Measurements from ENCODE around the gene KLF3.

The KLF3 gene

DNA sequence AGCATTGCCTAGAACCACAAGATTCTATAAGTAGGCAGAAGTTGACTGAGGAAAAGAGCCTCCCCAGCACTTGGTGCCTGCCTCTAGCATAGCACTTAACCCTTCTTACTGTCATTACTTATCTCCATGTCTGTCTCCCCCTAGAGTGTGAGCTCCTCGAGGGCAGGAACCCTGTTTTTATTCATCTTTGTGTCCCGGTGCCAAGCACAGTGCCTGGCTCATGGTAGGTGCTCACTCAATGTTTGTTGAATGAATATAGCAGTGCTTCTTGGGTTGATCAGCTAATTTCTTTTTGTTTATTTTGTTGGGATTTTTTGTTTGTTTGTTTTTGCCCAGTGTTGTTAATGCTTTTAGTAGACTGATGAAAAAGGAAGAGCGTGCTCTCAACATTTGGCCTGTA lies 30.3 kb downstream of the KLF3 start:
- DNase-seq: no peak

DNA sequence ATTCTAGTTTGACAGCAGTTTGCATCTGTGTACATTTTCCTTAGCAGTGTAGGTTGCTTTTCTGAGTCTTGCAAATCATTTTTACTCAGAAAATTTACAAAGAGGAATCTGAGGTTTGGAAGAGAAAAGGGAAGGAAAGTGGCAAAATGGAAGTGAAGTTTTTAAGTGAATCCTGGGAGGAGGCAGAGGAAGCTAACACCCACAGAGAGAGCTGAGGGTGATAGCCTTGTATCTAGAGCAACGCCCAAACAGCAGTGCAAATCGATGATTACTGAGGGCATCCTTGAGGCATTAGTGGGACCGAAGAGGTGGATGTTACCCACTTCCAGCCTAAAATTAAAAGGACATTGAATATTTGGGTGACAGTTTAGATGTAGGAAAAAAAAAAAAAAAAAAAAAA lies 31.8 kb downstream of the KLF3 start:
- no peak for DNase-seq

DNA sequence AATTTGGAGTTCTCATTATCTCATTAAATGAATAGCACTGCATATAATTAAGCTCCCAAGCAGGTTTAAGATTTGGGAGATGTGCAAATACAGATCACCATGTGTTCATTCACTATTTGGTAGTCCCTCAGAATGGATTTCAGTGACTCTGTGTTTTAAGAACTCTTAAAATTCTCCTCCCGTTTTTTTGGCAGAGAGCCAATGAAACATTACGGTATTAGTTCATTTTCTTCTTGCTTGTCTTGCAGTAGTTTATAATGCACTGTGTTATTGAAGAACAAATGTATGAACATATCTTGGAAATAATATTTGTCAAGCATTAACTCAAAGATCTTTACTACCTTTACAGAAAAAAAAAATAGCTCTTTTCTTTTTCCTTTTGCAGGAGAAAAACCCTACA lies 32.7 kb downstream of the KLF3 start:
- DNase-seq: peak in 1 of 51 donors; percentile 6

GRCh38 chr4:38698176-38698575 lies 34.2 kb downstream of the KLF3 start:
- no peak for DNase-seq

- DNase-seq: no peak
Observed at GRCh38 chr4:38699112-38699511, 35.1 kb downstream of the KLF3 start.

GRCh38 chr4:38703635-38704034 lies 39.6 kb downstream of the KLF3 start:
- DNase-seq: no peak

DNA sequence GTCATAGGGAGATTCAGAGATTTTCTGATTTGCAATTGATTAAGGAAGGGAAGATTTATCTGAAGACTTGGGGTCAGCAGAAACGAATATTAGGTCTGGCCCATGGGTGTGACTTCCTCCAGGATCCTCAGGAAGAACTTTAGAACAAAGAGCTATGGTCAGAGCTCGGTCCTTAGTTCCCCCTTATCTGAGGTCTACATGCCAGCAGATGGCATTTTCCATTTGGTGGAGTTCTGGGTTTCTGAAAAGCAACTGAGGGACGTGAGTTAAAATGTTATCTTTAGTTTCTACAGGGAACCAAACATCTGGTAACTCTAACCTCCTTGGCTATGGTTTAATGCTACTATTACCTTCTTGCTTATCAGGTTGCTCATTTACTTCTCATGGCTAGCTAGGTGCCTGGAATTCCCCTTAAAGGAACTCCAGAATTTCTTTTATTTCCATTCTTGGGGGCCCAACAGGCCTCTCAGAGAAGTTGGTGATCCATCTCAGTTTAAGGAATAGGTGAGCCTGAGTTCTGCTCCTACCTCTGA lies 40.7 kb downstream of the KLF3 start:
- no peak for DNase-seq

- no peak for DNase-seq
Observed at GRCh38 chr4:38706301-38706700, 42.3 kb downstream of the KLF3 start.

DNA sequence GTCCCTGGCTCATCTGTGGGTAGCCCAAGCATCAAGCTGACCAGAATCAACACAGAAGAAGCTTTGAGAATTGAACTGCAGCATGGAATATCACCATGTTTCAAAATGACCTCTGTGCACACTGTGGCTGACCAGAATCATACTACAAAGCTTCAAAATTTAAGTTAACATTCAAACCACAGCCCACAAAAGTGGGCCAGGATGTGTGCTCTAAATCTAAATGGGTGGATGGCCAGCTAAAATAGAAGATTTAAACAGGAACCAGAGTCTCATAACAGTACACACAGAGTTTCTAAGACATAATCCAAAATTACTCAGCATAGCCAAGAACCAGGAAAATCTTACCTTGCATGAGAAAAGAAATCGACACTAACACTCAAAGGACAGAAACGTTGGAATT lies 46.1 kb downstream of the KLF3 start:
- no peak for DNase-seq

DNA sequence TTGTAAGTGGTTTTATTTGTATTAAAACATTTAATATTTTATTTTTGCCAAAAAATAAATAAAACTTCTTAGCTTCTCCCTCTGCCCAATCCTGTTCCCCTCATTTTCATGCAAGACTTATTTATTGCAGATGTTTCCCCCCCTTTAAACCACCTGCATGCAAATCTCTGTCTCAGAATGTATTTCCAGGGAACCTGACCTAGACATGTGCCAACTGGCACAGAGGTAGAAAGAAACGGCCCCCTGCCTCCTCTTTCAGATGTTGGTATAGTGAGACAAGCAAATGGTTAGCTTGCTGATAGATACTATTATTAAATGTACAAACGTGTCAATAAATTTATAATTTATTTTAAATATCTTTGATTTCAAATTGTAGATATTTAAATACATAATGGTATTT lies 47.1 kb downstream of the KLF3 start:
- DNase-seq: no peak

DNA sequence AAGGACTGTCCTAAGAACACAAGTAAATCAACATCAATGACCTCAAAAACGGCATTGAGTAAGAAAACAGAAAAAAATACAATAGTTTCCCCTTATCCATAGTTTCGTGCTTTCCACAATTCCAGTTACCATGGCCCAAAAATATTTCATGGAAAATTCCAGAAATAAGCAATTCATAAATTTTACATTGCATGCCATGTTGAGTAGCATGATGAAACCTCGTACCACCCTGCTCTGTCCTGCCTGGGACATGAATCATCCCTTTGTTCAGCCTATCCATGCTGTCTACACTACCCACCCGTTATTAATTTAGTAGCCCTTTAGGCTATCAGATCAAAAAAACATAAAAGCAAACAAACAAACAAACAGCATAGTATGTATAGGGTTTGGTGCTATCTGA lies 51.1 kb downstream of the KLF3 start:
- DNase-seq: no peak

GRCh38 chr4:38716256-38716655 lies 52.3 kb downstream of the KLF3 start:
- peak in 1 of 51 donors; percentile 8 for DNase-seq

GRCh38 chr4:38717604-38718003 lies 53.6 kb downstream of the KLF3 start:
- no peak for DNase-seq

- no peak for DNase-seq
Observed at GRCh38 chr4:38723114-38723513, 59.1 kb downstream of the KLF3 start.

DNA sequence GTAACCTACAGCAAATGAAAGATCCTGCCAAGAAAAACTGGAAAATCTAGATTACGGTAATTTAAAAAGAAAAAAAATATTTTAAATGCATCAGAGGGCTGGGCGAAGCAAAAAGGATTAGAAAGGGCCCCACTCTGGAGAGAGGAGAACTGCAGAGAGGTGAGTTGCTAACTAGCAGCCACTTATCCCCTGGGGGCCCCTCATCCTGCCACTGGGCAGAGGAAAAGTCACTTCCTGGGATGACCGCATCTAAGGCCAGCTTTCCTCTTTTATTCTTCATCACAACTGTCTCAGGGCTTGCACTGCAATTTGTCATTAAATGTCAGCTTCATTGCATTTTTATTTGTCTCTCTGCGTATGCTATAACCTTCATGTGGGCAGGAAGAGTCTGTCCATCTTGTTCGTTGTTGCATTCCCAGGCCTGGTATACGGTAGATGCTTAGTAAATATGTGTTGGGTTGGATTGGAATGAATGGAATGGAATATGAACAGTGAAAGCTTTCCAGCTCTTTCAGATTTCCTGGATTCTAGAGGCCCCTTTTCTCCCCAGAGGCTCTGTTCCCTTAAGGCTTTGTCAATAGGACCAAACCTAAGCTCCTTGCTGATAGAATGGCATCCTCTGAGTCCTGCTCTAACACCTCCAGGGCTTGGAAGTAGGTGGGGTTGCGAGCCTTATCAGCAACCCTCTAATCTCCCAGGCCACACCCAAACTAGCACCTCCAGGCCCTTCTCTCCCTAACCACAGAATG lies 59.9 kb downstream of the KLF3 start:
- DNase-seq: no peak

DNA sequence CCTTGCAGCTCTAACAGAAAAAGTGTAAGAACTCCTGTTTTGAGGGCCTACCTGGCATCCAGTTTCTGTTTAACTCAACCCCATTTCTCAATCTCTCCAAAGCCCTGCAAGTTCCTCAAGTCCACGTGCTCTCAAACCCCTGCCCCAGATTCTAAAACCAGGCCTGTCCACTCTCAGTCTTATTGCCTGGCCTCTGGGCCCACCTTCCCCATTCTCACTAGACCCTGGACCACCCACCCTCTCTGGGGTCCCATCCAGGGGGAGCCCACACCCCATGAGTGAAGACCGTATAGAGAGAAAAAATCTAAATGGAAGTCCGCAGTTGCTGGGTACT lies 60.4 kb downstream of the KLF3 start:
- no peak for DNase-seq

GRCh38 chr4:38728631-38729141 lies 64.7 kb downstream of the KLF3 start:
- DNase-seq: no peak

DNA sequence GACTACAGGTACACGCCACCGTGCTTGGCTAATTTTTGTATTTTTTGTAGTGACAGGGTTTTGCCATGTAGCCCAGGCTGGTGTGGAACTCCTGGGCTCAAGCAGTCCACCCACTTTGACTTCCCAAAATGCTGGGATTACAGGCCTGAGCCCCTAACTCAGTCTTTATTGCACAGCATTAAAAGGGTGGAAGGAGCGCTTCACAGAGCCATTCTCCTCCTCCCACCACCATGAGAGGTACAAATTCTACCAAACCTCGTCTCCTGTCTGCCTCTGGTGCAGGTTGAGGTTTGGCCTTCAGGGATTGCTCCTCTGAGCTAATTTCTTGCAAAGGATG lies 66.5 kb downstream of the KLF3 start:
- no peak for DNase-seq

DNA sequence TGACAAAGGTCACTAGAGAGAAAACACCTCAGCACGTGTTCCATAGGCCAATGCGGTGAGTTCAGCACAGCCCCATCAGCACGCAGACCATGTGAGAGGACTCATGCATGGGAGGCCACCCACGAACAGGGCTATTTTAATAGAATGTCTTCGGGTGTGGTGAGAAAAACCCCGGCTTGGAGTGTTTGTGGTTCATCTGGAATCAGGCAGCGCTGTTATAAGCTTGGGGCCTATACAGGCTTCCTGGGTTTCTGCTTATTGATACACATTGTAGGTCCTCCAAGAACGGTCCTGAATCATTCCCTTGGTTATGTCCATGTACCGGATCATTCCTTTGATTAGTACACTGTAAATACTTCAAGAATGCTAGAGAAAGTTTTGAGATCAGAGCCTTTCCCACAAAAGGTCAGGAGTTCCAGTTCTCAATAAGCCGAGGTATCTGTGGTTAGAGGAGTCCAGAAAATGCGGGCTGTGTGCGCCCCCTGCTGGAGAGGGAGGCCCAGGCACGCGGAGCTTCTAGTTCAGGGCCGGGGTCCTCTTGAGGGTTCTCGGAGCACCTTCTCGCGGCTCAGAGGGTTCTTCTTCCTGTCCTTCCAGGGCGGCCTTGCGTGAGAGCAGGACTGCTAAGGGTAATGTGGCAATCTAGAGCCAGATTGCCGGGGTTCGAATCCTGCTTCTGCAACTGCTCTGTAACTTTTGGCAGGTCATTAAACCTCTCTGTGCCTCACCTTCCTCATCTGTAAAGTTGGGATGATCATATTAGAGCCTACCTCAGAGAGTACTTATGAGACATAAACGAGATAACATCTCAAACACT lies 67.0 kb downstream of the KLF3 start:
- peak in 49 of 51 donors; percentile 2 to 85 (median 47) for DNase-seq

DNA sequence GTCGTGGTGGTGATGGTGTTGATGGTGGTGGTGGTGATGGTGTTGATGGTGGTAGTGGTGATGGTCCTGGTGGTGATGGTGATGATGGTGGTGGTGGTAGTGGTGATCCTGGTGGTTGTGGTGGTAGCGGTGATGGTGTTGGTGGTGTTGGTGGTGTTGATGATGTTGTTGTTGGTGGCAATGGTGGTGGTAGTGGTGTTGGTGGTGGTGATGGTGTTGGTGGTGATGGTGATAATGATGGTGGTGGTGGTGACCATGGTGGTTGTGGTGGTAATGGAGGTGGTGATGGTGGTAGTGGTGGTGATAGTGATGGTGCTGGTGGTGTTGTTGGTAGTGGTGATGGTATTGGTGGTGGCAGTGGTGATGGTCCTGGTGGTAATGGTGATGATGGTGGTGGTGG lies 69.7 kb downstream of the KLF3 start:
- no peak for DNase-seq

- no peak for DNase-seq
Observed at GRCh38 chr4:38734446-38734845, 70.4 kb downstream of the KLF3 start.

GRCh38 chr4:38734911-38735310 lies 70.9 kb downstream of the KLF3 start:
- no peak for DNase-seq

DNA sequence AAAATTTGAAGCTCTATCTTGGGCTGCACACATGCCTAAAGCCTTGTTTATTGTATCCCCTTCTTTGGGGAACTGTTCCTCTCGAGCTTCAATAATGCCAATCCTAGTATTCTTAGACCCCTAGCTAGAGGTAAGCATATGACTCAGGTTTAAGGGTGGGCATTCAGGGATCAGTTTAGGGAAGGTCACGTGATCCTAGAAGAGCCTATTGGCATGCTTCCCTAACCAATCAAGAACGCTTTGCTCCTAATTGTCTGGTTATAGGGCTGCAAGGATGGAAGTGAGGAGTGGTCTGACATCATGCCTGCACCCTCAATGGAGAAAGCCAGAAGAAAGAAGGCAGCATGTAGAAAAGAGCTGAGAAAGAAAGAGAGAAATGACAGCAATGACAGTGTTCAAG lies 71.9 kb downstream of the KLF3 start:
- no peak for DNase-seq

All from hypothalamus (tissue), 51 donors.